Right lobe of liver (tissue), 6 donors: ENCODE data around the gene BICDL1. TPM values are rescaled to one million over a fixed set of nuclear protein-coding genes. Genes with fewer than 3 reads are reported as not detected.
"Not testable (repeated sequence)": the region's sequence is repeated elsewhere in the genome, so short reads cannot be mapped to it uniquely, and the experiment has no call there.

ENCODE experiments used
- ATAC-seq, 4 donors: fragments of 200-7000 bp; cut with Tn5 transposase; one replicate each; pipeline ENCODE4 v1.9.1; 2020; ENCODE audit warnings: mild to moderate bottlenecking in 4 of 4, moderate library complexity in 4 of 4
- DNase-seq, 3 donors: peaks; one replicate each; pipeline ENCODE4 v3.0.0-alpha.2; 2020
- H3K27ac ChIP-seq, 3 donors: fragments of 200-600 bp; one replicate each; pipeline ENCODE4 v1.8.0; 2022
- H3K27me3 ChIP-seq, 2 donors: fragments of 200-600 bp; one replicate each; pipeline ENCODE4 v1.8.0; 2022
- H3K36me3 ChIP-seq, 4 donors: fragments of 200-600 bp; sonication (generic) in 1 of 4; one replicate each; pipeline versions ENCODE4 v1.5.1 to v1.8.0; 2017 to 2022; ENCODE audit warnings: control low read depth in 1 of 4
- H3K4me1 ChIP-seq, 4 donors: fragments of 200-600 bp; sonication (generic) in 1 of 4; one replicate each; pipeline versions ENCODE4 v1.5.1 to v1.8.0; 2017 to 2022; ENCODE audit warnings: control low read depth in 1 of 4
- H3K4me3 ChIP-seq, 3 donors: fragments of 200-600 bp; one replicate each; pipeline ENCODE4 v1.8.0; 2022
- H3K9me3 ChIP-seq, 4 donors: fragments of 200-600 bp; sonication (generic) in 1 of 4; one replicate each; pipeline versions ENCODE4 v1.5.1 to v1.8.0; 2017 to 2022; ENCODE audit warnings: control low read depth in 1 of 4
- POLR2A ChIP-seq: fragments of 450-650 bp; IDR thresholded peaks from one replicate; pipeline ENCODE4 v1.6.1; 2017; ENCODE audit warnings: antibody characterized with exemption, mild to moderate bottlenecking
- WGBS: methylation state at CpG from one replicate; pipeline ENCODE4 v1.1.6; 2018; ENCODE audit warnings: low coverage, low lambda C conversion rate; ENCODE audit not compliant: insufficient coverage; ENCODE audit errors: missing lambda C conversion rate; 5-methylcytosine and 5-hydroxymethylcytosine counted together
- intact Hi-C, 2 donors: fragments of 100-400 bp; cut with DNase I; formaldehyde crosslinking; loops; one replicate each; pipeline versions ENCODE4 v1.11.2 to v1.14.1; 2022
- total RNA-seq, 6 experiments: library from RNA; depleted of rRNA in 2 of 6; stranded (reverse); fragments of >200 nt in 2 of 6; fragmentation: NEBNext Ultra II Directional in 3 of 6; extraction: Animal tissue kit (Norgen Biotek cat#: 25700) in 3 of 6; gene quantifications; one replicate each; pipeline versions ENCODE4 v1.1.0 to v1.2.4, GENCODE V29; 2016 to 2023
- TF ChIP-seq, protein P1 (sequence below), 4 donors: fragments of 200-600 bp in 3 of 4; fragments of 450-650 bp in 1 of 4; IDR thresholded peaks; one replicate each; pipeline versions ENCODE4 v1.5.1 to v1.8.0; 2016 to 2022; ENCODE audit warnings: antibody characterized with exemption in 4 of 4, mild to moderate bottlenecking in 2 of 4
- donor health status: DM: no; HTN: yes; CAD: no.
- donor health status: DM: no; HTN: no; CAD: no.
- donor health status: DM: no; HTN: no; CAD: no.
- donor health status: DM: no; HTN: yes; CAD: no.
- donor health status: DM: no; HTN: yes; CAD: no.

BICDL1 gene
- total RNA-seq, 6 experiments from 2014 or later: 1.5 to 13.0 (median 8.7) TPM

DNA sequence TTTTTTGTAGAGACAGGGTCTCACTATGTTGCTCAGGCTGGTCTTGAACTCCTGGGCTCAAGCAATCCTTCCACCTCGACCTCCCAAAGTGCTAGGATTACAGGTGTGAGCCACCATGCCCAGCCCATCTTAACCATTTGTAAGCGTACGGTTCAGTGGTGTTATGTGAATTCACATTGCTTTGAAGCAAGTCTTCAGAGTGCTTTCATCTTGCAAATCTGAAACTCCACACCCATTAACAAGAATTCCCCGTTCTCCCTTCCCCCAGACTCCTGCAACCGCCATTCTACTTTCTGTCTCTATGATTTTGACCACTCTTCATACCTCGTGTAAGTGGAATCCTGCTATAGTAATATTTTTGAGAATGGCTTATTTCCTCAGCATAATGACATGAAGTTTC, 24.9 kb upstream of the BICDL1 start:
- ATAC-seq (no peak), DNase-seq (no peak)
- Histone ChIP-seq H3K9me3 (no peaks in the 10 kb centered on the region), H3K27me3 (no peaks in the 10 kb centered on the region), H3K36me3 (no peaks in the 10 kb centered on the region), H3K4me3 (no peak overlapping the region), H3K27ac (no peak overlapping the region), H3K4me1 (no peaks in the 10 kb centered on the region)
- intact Hi-C loops: no loop called here
- no peak for TF ChIP-seq POLR2A
- TF ChIP-seq, protein P1, sequence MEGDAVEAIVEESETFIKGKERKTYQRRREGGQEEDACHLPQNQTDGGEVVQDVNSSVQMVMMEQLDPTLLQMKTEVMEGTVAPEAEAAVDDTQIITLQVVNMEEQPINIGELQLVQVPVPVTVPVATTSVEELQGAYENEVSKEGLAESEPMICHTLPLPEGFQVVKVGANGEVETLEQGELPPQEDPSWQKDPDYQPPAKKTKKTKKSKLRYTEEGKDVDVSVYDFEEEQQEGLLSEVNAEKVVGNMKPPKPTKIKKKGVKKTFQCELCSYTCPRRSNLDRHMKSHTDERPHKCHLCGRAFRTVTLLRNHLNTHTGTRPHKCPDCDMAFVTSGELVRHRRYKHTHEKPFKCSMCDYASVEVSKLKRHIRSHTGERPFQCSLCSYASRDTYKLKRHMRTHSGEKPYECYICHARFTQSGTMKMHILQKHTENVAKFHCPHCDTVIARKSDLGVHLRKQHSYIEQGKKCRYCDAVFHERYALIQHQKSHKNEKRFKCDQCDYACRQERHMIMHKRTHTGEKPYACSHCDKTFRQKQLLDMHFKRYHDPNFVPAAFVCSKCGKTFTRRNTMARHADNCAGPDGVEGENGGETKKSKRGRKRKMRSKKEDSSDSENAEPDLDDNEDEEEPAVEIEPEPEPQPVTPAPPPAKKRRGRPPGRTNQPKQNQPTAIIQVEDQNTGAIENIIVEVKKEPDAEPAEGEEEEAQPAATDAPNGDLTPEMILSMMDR (IDR thresholded peaks at IDR 0.05): no peak
- WGBS: 72% methylated on average over 6 of the region's 6 CpGs

DNA sequence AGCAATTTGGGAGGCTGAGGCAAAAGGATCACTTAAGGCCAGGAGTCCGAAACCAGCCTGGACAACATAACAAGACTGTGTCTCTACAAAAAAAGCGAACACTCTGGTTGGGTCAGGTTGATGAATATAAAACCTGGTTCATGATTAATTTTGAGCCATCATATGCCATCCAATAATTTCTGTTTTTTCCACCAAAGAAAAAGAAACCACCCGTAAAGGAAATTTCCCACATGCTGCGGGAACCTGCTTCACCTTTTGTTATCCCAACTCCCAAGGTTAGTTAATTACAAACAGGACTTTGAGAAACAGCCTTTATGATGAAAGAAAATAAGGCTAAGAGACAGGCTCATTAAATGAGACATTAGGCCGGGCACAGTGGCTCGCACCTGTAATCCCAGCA, 24.1 kb upstream of the BICDL1 start:
- no peak for TF ChIP-seq POLR2A
- TF ChIP-seq, protein P1 (IDR thresholded peaks at IDR 0.05): no peak
- no peak overlapping the region for H3K4me3 ChIP-seq
- H3K36me3 ChIP-seq: no peaks in the 10 kb centered on the region
- H3K9me3 ChIP-seq: no peaks in the 10 kb centered on the region
- no peak for DNase-seq
- no peaks in the 10 kb centered on the region for H3K27me3 ChIP-seq
- ATAC-seq: no peak
- no peaks in the 10 kb centered on the region for H3K4me1 ChIP-seq
- H3K27ac ChIP-seq: no peak overlapping the region
- 75% methylated on average over 5 of the region's 6 CpGs for WGBS
- intact Hi-C loops: no loop called here

DNA sequence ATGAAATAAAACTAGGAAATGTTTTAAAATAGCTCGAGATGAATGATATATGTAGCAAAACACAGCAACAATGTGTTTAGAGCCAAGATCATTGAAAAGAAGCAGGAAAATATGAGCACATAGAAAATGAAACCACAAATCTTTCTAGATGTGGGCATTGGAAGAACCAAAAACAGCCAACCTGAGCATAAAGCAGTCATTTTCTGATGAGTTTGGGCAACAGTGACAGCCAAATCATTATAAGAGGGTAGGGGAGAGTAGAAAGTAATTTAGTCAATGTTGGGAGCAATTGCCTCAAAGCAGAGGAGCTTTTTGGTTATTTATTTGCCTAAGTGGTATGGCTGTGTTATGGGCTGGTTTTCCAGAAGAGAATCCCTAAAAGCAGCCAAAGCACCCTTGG, 8.8 kb upstream of the BICDL1 start:
- Histone ChIP-seq H3K27me3 (no peaks in the 10 kb centered on the region), H3K9me3 (no peaks in the 10 kb centered on the region), H3K27ac (no peak overlapping the region), H3K4me3 (no peak overlapping the region), H3K36me3 (no peaks in the 10 kb centered on the region), H3K4me1 (no peaks in the 10 kb centered on the region)
- WGBS: 18% methylated on average over 1 of the region's 1 CpG
- DNase-seq: no peak
- TF ChIP-seq, protein P1 (IDR thresholded peaks at IDR 0.05): no peak
- no peak for TF ChIP-seq POLR2A
- intact Hi-C loops: no loop called here
- no peak for ATAC-seq

DNA sequence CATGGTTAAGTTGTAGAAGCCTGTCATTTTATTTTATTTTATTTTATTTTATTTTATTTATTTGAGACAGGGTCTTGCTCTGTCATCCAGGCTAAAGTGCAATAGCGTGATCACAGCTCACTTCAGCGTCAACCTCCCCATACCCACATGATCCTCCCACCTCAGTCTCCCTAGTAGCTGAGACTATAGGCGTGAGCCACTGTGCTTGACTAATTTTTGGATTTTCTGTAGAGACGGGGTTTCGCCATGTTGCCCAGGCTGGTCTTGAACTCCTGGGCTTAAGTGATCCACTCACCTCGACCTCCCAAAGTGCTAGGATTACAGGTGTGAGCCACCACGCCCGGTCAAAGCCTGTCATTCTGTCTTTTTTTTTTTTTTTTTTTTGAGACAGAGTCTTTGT, 8.3 kb upstream of the BICDL1 start:
- intact Hi-C loops, H3K27ac ChIP-seq, H3K27me3 ChIP-seq, H3K9me3 ChIP-seq, ATAC-seq, H3K4me1 ChIP-seq, DNase-seq, H3K4me3 ChIP-seq, H3K36me3 ChIP-seq: not testable (repeated sequence)
- 76% methylated on average over 8 of the region's 8 CpGs for WGBS

DNA sequence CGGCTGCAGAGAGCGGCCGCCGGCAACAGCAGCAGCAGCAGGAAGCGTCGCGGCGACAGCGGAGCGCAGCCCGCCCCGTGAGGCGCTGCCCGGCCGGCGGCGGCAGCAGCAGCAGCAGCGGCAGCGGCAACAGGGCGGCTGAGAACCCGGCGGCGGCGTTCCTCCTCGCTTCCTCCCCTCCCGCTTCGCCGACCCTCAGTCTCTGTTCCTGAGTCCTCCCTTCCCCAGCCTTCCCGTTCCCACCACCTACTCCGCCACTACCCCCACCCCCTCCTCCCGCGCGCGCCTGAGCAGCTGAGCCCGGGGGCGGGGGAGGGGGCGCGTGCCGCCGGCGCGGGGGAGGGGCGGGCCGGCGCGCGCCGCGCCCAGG, 310 bp downstream of the BICDL1 start:
- H3K27me3 ChIP-seq: peaks cover 0 to 7% of the 10 kb centered on the region in 2 donors
- H3K4me3 ChIP-seq: peak overlapping the region; percentile 60 to 67 (median 64)
- peak in 2 of 3 donors; percentile 46 to 55 for DNase-seq
- peaks cover 0 to 10% (median 3%) of the 10 kb centered on the region in 4 donors for H3K4me1 ChIP-seq
- no peaks in the 10 kb centered on the region for H3K9me3 ChIP-seq
- WGBS: 20% methylated on average over 1 of the region's 49 CpGs
- intact Hi-C loops: no loop called here
- H3K36me3 ChIP-seq: no peaks in the 10 kb centered on the region
- TF ChIP-seq POLR2A: no peak
- TF ChIP-seq, protein P1 (IDR thresholded peaks at IDR 0.05): no peak
- ATAC-seq: peak; percentile 2 to 46 (median 24)
- H3K27ac ChIP-seq: peak overlapping the region in 1 of 3 donors; percentile 21
